Endometrium (tissue), 2 donors: ENCODE data around the gene GALNT15.

ENCODE experiments used
- FAIRE-seq: peaks from 2 replicates; lab custom pipeline; 2012; peaks lifted over from hg19 to GRCh38; lab: Jason Lieb, UNC
- donor health status: control.
- donor health status: control.

The GALNT15 gene

GRCh38 chr3:16151109-16151508 lies 23.4 kb upstream of the GALNT15 start:
- FAIRE-seq, result no peak

DNA sequence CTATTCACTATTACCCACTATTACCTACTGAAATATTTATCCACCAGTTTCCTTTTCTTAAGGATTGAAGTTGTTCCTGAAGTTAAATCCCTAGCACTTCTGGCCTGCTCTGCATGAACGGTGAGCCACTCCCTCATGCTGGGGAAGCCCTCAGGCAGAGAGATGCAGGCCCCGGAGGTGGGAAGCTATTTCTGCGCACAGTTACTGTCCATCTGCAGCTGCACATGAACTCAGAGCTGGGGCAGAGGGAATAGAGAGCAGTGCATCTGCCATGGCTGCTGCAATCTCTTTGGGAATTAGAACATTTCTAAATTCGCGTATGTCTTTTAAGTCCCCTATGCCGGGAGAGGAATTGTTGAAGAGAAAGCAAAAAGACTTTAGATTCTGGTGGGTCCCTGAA lies 6.3 kb upstream of the GALNT15 start:
- FAIRE-seq, result no peak

DNA sequence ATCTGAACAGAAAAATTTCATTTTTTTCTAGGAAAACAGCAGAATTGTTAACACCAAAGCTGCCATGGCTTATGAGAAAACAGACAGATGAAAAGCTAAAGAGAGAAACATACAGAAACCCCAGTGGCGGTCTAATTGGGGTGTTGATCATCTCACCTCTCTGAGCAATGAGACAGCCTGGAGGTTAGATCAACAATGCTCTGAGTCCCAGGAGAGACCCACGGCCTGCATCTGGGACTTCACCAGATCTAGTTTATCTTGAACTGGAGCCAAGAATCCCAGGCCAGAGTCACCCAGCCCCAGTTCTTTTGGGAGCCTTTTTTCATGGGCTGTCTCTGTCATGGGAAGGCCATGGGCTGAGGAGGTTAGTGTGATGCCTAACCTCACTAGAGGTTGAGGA lies 3.5 kb upstream of the GALNT15 start:
- no peak for FAIRE-seq

DNA sequence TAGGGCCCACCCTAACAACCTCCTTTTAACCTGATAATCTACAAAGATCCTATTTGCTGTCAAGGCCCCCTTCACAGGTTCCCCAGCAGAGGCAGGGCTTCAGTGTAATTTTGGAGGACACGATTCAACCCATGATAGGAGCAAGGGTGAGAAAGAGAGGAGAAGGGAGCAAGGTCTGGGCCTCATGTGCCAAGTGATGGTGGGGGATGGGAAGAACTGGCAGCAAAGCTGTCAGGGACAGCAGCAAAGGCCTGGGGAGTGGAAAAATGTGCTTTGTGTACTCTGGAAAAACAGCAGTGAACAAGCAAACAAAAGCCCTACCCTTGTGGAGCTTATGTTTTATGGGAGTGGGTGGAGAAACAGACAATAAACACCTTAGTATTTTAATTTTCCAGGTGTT lies 2.7 kb upstream of the GALNT15 start:
- no peak for FAIRE-seq

- no peak for FAIRE-seq
Measured at GRCh38 chr3:16173283-16174025, 1.0 kb upstream of the GALNT15 start.

DNA sequence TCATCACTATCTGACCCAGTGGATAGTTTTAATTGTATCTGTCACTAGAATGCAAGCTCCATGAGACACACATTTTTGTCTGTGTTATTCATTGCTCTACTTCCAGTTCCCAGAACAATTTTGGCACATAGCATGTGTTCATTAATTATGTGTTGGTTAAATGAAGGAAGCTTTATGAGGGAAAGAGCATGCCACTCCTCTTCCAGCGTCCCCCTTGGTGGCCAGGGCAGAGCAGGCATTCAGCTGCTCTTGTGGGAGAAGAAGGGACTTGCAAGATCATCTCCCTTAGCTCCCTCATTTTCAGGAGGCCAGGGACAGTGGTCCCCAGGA lies 489 bp upstream of the GALNT15 start:
- FAIRE-seq, result no peak

DNA sequence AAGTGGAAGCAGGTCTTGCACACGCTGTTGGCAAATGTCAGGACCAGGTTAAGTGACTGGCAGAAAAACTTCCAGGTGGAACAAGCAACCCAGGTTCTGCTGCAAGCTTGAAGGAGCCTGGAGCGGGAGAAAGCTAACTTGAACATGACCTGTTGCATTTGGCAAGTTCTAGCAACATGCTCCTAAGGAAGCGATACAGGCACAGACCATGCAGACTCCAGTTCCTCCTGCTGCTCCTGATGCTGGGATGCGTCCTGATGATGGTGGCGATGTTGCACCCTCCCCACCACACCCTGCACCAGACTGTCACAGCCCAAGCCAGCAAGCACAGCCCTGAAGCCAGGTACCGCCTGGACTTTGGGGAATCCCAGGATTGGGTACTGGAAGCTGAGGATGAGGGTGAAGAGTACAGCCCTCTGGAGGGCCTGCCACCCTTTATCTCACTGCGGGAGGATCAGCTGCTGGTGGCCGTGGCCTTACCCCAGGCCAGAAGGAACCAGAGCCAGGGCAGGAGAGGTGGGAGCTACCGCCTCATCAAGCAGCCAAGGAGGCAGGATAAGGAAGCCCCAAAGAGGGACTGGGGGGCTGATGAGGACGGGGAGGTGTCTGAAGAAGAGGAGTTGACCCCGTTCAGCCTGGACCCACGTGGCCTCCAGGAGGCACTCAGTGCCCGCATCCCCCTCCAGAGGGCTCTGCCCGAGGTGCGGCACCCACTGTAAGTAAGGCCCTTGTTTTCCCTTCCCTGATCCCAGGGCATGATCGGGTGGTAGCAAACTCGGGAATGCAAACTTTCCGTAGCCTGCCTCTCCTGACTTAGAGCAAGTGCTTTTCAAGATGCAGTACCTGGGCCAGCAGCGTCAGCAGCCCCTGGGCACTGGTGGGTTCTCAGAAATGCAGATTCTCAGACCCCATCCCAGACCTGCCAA lies 759 bp downstream of the GALNT15 start:
- FAIRE-seq, result no peak

DNA sequence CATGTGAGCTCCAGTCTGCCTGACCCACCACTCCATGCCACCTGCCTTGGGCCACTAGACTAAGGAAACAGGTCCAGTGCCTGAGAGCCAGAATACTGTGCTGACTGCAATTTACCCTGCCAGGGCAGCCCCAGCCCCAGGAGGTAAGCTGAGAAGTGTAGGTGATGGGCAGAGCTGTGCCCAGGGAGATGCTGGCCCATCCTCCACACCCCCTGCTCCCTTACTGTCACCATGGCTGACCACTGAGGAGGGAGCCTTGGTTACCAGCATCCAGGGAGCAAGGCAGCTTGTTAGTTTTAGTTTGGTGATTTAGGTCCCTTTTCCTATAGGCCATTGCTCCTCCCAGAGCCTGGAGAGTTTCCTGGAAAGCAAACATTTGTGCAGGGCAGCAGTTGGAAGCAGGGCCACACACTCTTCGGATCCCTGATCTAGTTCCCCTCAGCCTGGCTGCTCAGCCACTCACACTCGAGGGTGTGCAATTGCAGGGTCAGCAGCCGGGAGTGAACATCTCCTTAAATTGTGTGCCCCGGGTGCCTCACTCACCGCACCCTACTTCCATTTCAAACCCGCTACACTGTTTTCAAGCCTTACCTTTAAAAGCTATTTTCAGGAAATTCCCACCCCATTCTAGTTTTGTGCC lies 2.0 kb downstream of the GALNT15 start:
- FAIRE-seq, result no peak

DNA sequence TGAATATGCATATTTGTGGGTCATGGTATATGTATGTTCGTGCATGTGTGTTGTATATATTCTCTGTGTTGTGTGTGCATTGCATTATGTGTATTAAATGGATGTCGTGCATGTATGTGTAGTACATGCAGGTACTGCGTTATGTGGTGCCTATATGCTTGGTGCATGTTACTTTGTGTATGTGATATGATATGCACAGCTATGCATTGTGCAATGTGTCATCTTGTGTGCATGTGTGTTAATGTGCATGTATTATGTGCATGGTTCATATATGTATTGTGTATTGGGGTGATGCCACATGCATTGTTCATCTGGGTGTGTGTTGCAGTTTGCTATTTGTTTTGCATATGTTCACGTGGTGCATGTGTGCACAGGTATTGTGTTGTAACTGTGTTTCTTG lies 2.9 kb downstream of the GALNT15 start:
- no peak for FAIRE-seq

- no peak for FAIRE-seq
Measured at GRCh38 chr3:16177962-16178627, 3.6 kb downstream of the GALNT15 start.

DNA sequence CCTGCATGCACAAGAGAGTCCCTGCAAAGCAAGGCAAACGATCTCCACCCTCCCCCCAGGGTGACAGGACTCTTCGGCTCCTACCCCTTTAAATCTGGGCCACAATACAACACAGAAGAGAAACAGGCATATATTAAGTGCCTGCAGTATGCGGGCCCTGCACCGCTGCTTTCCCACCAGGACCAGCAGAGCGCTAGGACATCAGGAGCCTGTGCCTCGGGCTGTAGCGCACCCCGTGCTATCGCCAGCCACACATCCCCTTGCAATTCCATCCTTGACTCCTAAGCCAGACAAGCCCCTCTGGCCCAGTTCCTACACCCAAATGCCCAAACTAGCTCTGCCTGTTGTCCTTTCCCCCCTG lies 4.1 kb downstream of the GALNT15 start:
- FAIRE-seq, result no peak

- no peak for FAIRE-seq
Measured at GRCh38 chr3:16179261-16179660, 4.8 kb downstream of the GALNT15 start.

DNA sequence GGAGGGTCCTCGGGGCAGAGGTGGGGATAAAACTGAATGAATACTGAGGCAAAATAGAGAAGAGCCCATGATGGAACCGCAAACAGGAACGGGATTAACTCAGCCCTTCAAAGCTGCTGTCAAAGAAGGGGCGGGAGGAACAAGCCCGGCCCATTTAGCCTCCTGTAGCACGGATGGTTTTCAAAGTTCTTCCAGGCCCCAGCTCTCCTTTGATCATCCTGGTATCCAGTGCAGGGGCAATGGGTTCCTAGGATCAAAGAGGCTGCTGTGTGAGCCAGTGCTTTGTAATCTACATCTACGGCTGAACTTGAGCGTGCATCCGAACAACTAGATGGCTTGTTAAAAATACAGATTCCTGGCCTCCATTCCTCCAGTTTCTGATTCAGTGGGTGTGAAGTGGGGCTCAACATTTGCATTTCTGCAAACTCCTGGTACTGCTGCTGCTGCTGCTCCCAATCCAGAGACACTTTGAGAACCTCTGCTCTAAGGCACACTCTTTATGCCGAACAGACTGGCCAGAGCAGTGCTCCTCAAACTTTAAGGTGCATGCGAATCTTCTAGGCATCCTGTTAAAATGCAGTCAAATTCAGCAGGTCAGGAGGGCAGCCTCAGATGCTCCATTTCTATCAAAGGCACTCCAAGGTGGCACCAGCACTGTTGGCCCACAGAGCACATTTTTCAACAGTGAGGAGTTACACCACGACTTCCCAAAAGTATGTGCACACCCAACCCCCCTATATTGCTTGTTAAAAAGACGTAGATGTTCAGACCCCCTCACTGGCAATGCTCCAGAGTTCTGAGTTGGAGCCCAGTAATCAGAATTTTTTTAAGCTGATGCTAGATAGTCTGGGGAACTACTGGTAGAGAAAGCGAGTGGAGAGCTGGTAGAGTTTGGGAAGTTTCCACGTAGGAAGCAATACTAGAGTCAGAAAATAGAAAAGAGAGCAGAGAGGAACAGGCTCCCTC lies 5.6 kb downstream of the GALNT15 start:
- no peak for FAIRE-seq

- no peak for FAIRE-seq
Measured at GRCh38 chr3:16180737-16181134, 6.3 kb downstream of the GALNT15 start.

GRCh38 chr3:16181361-16181760 lies 6.9 kb downstream of the GALNT15 start:
- no peak for FAIRE-seq

DNA sequence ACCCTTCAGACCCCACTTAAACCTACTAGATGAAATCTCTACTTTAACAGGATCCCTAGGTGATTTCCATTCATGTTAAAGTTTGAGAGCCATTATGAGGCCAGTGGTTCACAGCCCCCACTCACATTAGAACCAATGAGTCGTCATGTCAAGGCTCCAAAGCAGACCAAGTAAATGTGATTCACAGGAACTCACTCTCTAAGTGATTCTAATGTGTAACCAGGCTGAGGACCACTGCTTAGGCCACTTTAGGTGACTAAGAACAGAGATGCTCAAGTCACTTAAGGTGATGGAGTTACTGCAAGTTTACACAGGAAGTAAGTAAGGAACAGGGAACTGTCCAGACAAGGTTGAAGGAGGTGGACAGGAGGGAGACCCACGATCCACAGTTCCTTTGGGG lies 7.7 kb downstream of the GALNT15 start:
- no peak for FAIRE-seq

- no peak for FAIRE-seq
Measured at GRCh38 chr3:16182612-16183011, 8.1 kb downstream of the GALNT15 start.

DNA sequence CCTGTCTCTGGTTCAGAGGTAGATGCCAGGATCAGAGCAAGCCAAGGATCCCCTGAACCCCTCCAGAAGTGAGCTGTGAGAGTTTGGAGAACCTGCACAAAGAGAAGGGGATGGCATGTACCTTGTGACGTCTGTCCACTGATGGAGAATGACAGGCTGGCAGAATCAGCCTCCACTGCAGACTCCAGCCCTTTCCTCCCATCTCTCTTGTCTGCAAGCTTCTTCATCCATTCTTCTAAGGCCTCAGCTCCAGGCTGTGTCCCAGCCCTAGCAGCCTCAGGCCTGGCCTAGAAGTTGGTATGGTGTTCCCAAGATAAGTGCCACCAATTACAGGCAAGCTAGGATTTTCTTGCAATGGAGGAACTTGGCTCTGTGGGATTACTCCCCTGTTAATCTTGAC lies 8.6 kb downstream of the GALNT15 start:
- FAIRE-seq, result no peak

DNA sequence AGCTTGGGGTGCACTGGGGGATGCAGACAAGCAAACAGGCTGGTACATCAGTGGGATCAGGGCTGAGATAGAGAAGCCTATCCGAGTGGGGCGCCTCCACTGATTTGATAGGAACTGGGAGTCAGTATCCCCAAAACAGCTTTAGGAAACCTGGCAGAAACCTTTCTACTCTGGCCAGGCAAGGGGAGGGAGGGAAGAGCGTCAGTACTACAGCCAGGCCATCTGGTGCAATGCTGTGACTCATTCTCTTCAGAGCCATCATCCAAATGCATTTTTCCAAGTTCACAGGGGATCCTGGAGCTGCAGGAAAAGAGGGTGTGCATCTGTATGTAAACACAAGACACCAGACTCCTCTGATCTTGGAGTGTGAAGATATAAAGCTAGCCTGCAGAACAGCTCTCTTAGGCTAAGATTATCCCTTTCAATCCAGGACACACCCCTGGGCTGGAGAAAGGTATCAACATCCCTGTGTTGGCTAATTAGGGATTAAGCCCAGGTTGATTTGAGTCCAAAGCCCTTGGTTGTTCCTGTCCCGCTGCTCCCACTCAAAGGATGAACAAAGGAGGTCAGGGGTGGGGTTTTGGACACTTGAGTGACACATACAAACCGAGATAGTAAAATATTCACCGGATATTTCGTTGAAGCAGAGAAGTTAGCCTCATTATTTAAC lies 9.3 kb downstream of the GALNT15 start:
- FAIRE-seq, result no peak

DNA sequence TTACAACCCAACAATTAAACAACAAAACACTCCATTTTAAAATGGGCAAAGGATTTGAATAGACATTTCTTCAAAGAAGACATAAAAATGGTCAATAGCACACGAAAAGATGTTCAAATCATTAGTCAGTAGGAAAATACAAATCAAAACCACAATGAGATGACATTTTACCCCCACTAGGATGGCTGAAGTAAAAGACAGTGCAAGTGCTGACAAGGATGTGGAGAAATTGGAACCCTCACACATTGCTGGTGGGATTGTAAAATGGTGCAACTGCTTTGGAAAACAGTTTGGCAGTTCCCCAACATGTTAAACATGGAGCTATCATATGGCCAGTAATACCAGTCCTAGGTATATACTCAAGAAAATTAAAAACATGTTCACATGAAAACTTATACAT lies 11.6 kb downstream of the GALNT15 start:
- FAIRE-seq, result no peak

DNA sequence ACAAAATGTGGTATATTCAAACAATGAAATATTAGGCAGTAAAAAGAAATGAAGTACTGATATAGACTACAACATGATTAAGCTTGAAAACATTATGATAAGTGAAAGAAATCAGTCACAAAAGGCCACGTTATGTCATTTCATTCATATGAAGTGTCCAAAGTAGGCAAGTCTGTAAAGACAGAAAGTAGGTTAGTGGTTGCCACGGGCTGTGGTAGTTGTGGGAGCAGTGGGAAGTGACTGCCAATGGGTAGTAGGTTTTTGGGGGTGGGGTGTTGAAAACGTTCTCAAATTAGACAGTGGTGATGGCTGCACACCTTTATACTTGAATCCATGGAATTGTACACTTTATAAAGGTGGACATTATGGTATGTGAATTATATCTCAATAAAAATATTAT lies 12.1 kb downstream of the GALNT15 start:
- no peak for FAIRE-seq
